Activated CD4-positive, alpha-beta T cell treated with anti-CD3 and anti-CD28 coated beads for 36 hours (primary cell): ENCODE data around the gene RERE. TPM values are rescaled to one million over a fixed set of nuclear protein-coding genes. Genes with fewer than 3 reads are reported as not detected.

Experiments
- ATAC-seq: fragments of 200-7000 bp; cut with Tn5 transposase; one replicate; pipeline ENCODE4 v1.10.0; 2021; ENCODE audit warnings: mild to moderate bottlenecking, moderate library complexity
- CTCF ChIA-PET: fragments of 350-600 bp; sonication (Branson Sonifier 250); formaldehyde crosslinking; loops from one replicate; lab custom pipeline; 2021; ENCODE audit warnings: antibody characterized with exemption; lab: Charles Lee
- POLR2A ChIA-PET: fragments of 350-600 bp; sonication (Branson Sonifier 250); formaldehyde crosslinking; loops from one replicate; lab custom pipeline; 2021; ENCODE audit warnings: antibody characterized with exemption, inconsistent platforms; lab: Charles Lee
- DNase-seq: peaks from one replicate; pipeline ENCODE4 v3.0.0-alpha.2; 2020
- H3K27ac Mint-ChIP-seq: one replicate; pipeline ENCODE4 v1.8.0; 2021; ENCODE audit warnings: mixed read lengths
- H3K27me3 Mint-ChIP-seq: one replicate; pipeline ENCODE4 v1.8.0; 2021; ENCODE audit warnings: mixed read lengths
- H3K36me3 Mint-ChIP-seq: one replicate; pipeline ENCODE4 v1.8.0; 2021; ENCODE audit warnings: low read depth, mixed read lengths
- H3K4me1 Mint-ChIP-seq: one replicate; pipeline ENCODE4 v1.8.0; 2021; ENCODE audit warnings: mixed read lengths
- H3K4me3 Mint-ChIP-seq: one replicate; pipeline ENCODE4 v1.8.0; 2021; ENCODE audit warnings: mild to moderate bottlenecking, moderate library complexity, mixed read lengths
- H3K9me3 Mint-ChIP-seq: one replicate; pipeline ENCODE4 v1.8.0; 2021; ENCODE audit warnings: low read depth, mixed read lengths
- intact Hi-C, 2 experiments: fragments of 100-400 bp; cut with DNase I in 1 of 2; cut with micrococcal nuclease in 1 of 2; formaldehyde crosslinking; loops; one replicate each; pipeline versions ENCODE4 v1.14.2 to v1.15.1; 2022 to 2024; cut with DNase I, micrococcal nuclease
- microRNA-seq: library from miRNA; unstranded; fragments of <30 nt; microRNA quantifications from one replicate; pipeline ENCODE4 v1.2.0, GENCODE V29; 2021; ENCODE audit warnings: borderline replicate concordance
- total RNA-seq, 2 experiments: library from RNA; stranded (reverse); gene quantifications; one replicate each; pipeline ENCODE4 v1.2.3, GENCODE V29; 2021

RERE gene
- total RNA-seq, 2 experiments from 2014 or later: 57.4 to 71.6 TPM

GRCh38 chr1:8307628-8308027, 509.8 kb downstream of the RERE start:
- H3K36me3 Mint-ChIP-seq: no peaks in the 10 kb centered on the region
- intact Hi-C loops: no loop called here
- no peak for DNase-seq
- no peak overlapping the region for H3K27ac Mint-ChIP-seq
- ATAC-seq: no peak
- H3K9me3 Mint-ChIP-seq: no peaks in the 10 kb centered on the region
- no peaks in the 10 kb centered on the region for H3K4me1 Mint-ChIP-seq
- H3K27me3 Mint-ChIP-seq: peaks cover 5% of the 10 kb centered on the region
- H3K4me3 Mint-ChIP-seq: no peak overlapping the region
- ChIA-PET POLR2A (no interaction called here), CTCF (interaction anchor here (1.2 to 1.9 kb wide), 2 partner anchors 12 to 293 kb away, joined by 3 to 5 read pairs; no protein-coding TSS in a partner anchor)

GRCh38 chr1:8303876-8304275, 513.6 kb downstream of the RERE start:
- ChIA-PET POLR2A (no interaction called here), CTCF (interaction anchor here (1.6 kb wide), 1 partner anchor 64 kb away, joined by 3 read pairs; no protein-coding TSS in a partner anchor)
- no peaks in the 10 kb centered on the region for H3K4me1 Mint-ChIP-seq
- no peak for ATAC-seq
- H3K4me3 Mint-ChIP-seq: no peak overlapping the region
- H3K9me3 Mint-ChIP-seq: no peaks in the 10 kb centered on the region
- no peak overlapping the region for H3K27ac Mint-ChIP-seq
- no peak for DNase-seq
- H3K27me3 Mint-ChIP-seq: peaks cover 14% of the 10 kb centered on the region
- H3K36me3 Mint-ChIP-seq: no peaks in the 10 kb centered on the region
- intact Hi-C loops: no loop called here

- H3K27ac Mint-ChIP-seq: no peak overlapping the region
- CTCF ChIA-PET: interaction anchor here (0.8 to 2.3 kb wide), 5 partner anchors 11 to 288 kb away, joined by 3 to 11 read pairs (median 4); no protein-coding TSS in a partner anchor
Measured at GRCh38 chr1:8303141-8303540, 514.3 kb downstream of the RERE start.

More at GRCh38 chr1:8303141-8303540, 514.3 kb downstream of the RERE start:
- H3K27me3 Mint-ChIP-seq: peaks cover 14% of the 10 kb centered on the region
- POLR2A ChIA-PET: no interaction called here
- H3K4me3 Mint-ChIP-seq: no peak overlapping the region
- ATAC-seq (no peak), DNase-seq (no peak)
- H3K36me3 Mint-ChIP-seq: no peaks in the 10 kb centered on the region
- intact Hi-C loops: no loop called here
- no peaks in the 10 kb centered on the region for H3K9me3 Mint-ChIP-seq
- no peaks in the 10 kb centered on the region for H3K4me1 Mint-ChIP-seq

Small RNAs within 50 kb of the gene (microRNA-seq; reads per million reads assigned to microRNA genes)
- gene MIR6728: not detected

Other genes with a start within 250 kb of the RERE start
- 1,000 to 10,000 TPM; 2,573 to 3,583 TPM for gene ENO1, start 61.0 kb upstream of the RERE start, total RNA-seq
- under 1 TPM in 1 of 2 experiments, not detected in 1; 0.27 TPM for gene CA6, start 128.2 kb upstream of the RERE start, total RNA-seq
- gene SLC2A7, start 208.8 kb upstream of the RERE start, total RNA-seq: not detected